GM12801 (cell line): Measurements from ENCODE around the gene RBSN.

Experiments used
- CTCF ChIP-seq: IDR thresholded peaks from one replicate; pipeline ENCODE4 v1.5.1; 2011; ENCODE audit warnings: control low read depth; ENCODE audit not compliant: insufficient read length; ENCODE audit errors: extremely low read depth

RBSN gene

DNA sequence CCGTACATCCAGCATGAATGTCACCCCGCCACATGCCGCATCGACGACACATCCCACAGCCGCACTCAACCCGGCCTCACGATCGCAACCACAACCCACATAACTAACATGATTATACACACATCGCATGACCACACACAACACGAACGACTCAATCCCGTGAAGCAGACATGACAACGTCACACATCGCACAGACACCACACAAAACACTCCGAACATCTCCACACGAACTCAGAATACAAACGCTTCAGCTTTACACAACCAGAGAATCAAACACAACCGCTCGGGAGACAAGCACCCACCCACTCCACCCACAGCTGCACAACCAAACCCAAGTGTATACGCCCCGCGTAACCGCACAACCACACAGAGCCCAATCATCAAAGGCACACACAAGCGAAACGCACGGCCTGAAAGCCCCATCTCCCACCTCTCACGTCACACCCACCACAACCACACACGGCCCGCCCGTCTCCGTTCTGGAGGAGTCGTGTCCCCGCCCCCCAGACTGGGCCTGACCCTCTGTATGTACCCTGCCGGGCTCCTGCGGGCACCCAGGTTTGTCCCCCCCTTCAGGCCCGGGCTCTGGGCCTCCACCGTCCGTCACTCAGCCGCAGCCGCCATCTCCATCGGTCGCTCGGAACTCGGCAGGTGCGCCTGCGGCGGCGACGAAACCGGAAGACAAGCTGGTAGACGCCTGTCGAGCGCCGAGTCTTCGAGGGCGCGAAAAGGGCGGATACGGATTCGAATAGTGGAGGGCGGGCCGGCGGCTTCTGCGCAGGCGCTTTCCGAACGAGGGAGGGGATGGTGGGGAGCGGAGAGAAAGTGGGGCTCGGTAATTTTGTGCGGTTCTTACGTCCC is at the start of gene RBSN:
TSS of gene RBSN (minus strand) at position 646 of the 861 bp plus-strand sequence. CDS start 3,028 bp downstream, outside the sequence.
- TF ChIP-seq CTCF = no peak

DNA sequence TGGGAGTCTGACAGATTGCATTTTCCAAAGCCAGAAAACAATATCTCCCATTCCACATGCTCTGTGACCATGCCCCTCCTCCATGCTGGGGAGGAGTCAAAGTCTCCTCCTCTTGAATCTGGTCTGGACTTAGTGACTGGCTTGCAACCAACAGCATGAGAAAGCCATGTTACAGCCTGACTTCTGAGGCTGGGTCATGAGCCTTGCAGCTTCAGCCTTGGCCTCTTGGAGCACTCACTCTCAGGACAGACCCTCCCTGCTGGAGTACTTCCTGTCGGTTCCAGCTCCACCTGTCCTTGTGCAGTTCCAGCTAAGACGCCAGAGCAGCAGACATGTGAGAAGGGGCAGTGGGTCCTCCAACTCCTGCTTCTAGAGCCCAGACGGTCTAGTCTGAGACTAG is 49.7 kb upstream of the RBSN start:
- no peak for TF ChIP-seq CTCF

DNA sequence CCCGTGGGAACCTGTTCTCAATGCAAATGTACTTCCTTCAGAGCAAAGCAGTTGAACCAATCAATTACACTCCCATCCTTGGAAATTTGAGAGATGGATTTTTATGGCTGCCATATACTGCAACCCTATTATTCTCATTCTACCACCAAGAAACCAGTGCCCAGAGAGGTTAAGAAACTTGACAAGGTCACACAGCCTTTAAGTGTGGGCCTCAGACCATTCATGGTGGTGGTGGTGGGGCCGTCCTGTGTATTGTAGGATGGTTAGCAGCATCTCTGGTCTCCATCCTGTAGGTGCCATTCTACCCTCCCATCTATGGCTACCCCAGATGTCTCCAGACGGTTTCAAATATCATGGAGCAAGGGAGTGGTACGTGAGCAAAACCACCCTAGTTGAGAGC is 23.4 kb upstream of the RBSN start:
- no peak for TF ChIP-seq CTCF

GRCh38 chr3:15121936-15122335 is 23.0 kb upstream of the RBSN start:
- no peak for TF ChIP-seq CTCF

DNA sequence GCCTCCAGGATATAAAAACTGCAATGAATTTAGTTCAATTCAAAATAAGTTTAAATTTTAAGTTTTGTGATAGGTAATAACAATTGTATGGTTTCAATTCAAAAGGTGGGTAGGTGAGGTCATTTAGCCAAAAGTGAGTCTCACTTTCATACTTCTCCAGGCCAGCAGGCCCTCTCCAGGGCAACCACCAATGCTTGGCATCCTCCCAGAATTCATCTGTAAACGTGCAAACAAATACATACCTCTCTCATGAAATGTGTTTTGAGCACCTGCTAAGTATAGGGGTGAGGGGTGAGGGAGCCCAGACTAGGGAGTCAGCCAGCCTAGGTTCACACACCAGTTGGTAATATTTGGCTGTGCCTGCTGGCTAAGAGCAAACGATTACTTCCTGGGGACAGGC is 22.0 kb upstream of the RBSN start:
- TF ChIP-seq CTCF = no peak

- TF ChIP-seq CTCF = no peak
Observed at GRCh38 chr3:15117011-15117410, 18.1 kb upstream of the RBSN start.

DNA sequence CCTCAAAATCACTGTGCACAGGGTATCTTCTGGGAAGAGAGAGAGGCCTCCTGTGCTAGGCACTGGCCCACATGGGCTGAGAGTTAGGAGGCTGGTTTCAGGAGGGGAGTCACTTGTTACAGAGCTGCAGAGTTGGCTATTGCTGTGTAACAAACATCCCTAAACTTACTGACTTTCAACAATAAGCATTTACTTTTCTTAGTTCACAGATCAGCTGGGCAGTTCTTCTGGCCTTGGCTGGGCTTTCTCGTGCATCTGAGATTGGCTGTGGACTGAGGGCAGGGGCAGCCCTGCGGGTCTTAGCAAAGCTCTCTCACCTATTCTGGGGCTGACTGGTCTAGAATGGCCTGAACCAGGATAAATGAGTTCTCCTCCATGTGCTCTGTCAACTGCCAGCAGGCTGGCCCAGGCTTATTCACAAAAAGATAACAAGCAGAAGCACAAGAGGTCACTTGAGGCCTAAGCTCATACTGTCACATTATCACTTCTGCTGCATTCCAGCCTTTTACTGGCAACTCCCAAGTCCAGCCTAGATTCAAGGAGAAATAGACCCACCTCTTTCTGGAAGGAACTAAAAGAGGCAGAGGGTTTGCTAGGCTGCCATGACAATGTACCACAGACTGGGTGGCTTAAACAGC is 17.2 kb upstream of the RBSN start:
- TF ChIP-seq CTCF = no peak
